Spleen (tissue), 11 donors: ENCODE measurements around the gene SLAMF9. TPM values are rescaled to one million over a fixed set of nuclear protein-coding genes. Genes with fewer than 3 reads are reported as not detected.

Experiments used
- DNase-seq: peaks from one replicate; pipeline ENCODE4 v3.0.0-alpha.2; 2020
- H3K27ac ChIP-seq, 8 donors: fragments of 200-600 bp; sonication (generic) in 7 of 8; 1 replicate in 4 of 8; 2 replicates in 4 of 8; pipeline versions ENCODE4 v1.5.0 to v1.8.0; 2016 to 2021; ENCODE audit warnings: inconsistent platforms in 4 of 8, mild to moderate bottlenecking in 4 of 8, moderate library complexity in 1 of 8
- H3K27me3 ChIP-seq, 7 donors: fragments of 200-600 bp; sonication (generic) in 6 of 7; replicated peaks in 1 of 7; 1 replicate in 4 of 7; 2 replicates in 3 of 7; pipeline versions ENCODE4 v1.5.0 to v1.8.0; 2016 to 2021; ENCODE audit warnings: inconsistent platforms in 3 of 7, mild to moderate bottlenecking in 1 of 7
- H3K36me3 ChIP-seq, 6 donors: fragments of 200-600 bp; sonication (generic) in 5 of 6; 1 replicate in 4 of 6; 2 replicates in 2 of 6; pipeline versions ENCODE4 v1.5.0 to v1.8.0; 2016 to 2021; ENCODE audit warnings: inconsistent platforms in 2 of 6
- H3K4me1 ChIP-seq, 6 donors: fragments of 200-600 bp; sonication (generic) in 5 of 6; 1 replicate in 3 of 6; 2 replicates in 3 of 6; pipeline versions ENCODE4 v1.5.0 to v1.8.0; 2016 to 2021; ENCODE audit warnings: inconsistent platforms in 3 of 6
- H3K4me3 ChIP-seq, 8 donors: fragments of 200-600 bp; sonication (generic) in 7 of 8; 1 replicate in 4 of 8; 2 replicates in 4 of 8; pipeline versions ENCODE4 v1.5.0 to v1.8.0; 2016 to 2021; ENCODE audit warnings: inconsistent platforms in 4 of 8, mild to moderate bottlenecking in 4 of 8, moderate library complexity in 2 of 8
- H3K9me3 ChIP-seq, 8 donors: fragments of 200-600 bp; sonication (generic) in 7 of 8; 1 replicate in 4 of 8; 2 replicates in 4 of 8; pipeline versions ENCODE4 v1.5.0 to v1.8.0; 2016 to 2021; ENCODE audit warnings: inconsistent platforms in 4 of 8
- CTCF ChIP-seq, 11 experiments: fragments of 200-600 bp in 7 of 11; fragments of 450-650 bp in 4 of 11; sonication (generic) in 4 of 11; IDR thresholded peaks in 8 of 11; conservative IDR thresholded peaks in 3 of 11; 1 replicate in 7 of 11; 2 replicates in 4 of 11; pipeline versions ENCODE4 v1.4.0 to v1.8.0; 2016 to 2021; ENCODE audit warnings: antibody characterized with exemption in 11 of 11, inconsistent platforms in 4 of 11, mild to moderate bottlenecking in 1 of 11
- POLR2A ChIP-seq, 3 donors: fragments of 450-650 bp; IDR thresholded peaks; one replicate each; pipeline ENCODE4 v1.5.1; 2017; ENCODE audit warnings: antibody characterized with exemption in 3 of 3, mild to moderate bottlenecking in 1 of 3
- POLR2AphosphoS5 ChIP-seq, 3 donors: sonication (generic); formaldehyde crosslinking; IDR thresholded peaks; one replicate each; pipeline ENCODE4 v1.5.1; 2017; ENCODE audit warnings: antibody characterized with exemption in 3 of 3
- WGBS, 5 donors: extraction: QIAGEN DNeasy Blood & Tissue Kit in 3 of 5; methylation state at CpG; one replicate each; pipeline versions ENCODE4 v1.1.5 to v1.1.7; 2013 to 2018; 5-methylcytosine and 5-hydroxymethylcytosine counted together
- intact Hi-C: fragments of 100-400 bp; cut with DNase I; formaldehyde crosslinking; loops from one replicate; pipeline ENCODE4 v1.15.0; 2023; ENCODE audit warnings: low total_unique reads
- polyA plus RNA-seq, 3 donors: library from polyadenylated mRNA; stranded (reverse); fragments of 200-250 nt; gene quantifications; one replicate each; pipeline ENCODE4 v1.2.1, GENCODE V29; 2013
- total RNA-seq, 7 donors: library from RNA; depleted of rRNA in 3 of 7; stranded (reverse); fragments of >200 nt in 3 of 7; fragmentation: NEBNext Ultra II Directional in 4 of 7; extraction: Animal tissue kit (Norgen Biotek cat#: 25700) in 4 of 7; gene quantifications; one replicate each; pipeline versions ENCODE4 v1.1.0 to v1.2.1, GENCODE V29; 2016 to 2021
- donor health status: healthy with polysubstance abuse.
- donor health status: DM: no; HTN: no; CAD: no; lungs with moderate emphysema.
- donor health status: DM: no; HTN: no; CAD: no.
- donor health status: Bipolar disorder and iron deficiency.
- donor health status: healthy.
- donor health status: DM: no; HTN: no; CAD: no.
- donor health status: DM: yes; HTN: yes; CAD: no.

The SLAMF9 gene
- total and polyA plus RNA-seq, 10 donors = 0.14 to 1.3 (median 0.46) TPM; not detected in 4

GRCh38 chr1:159927849-159928431 is 26.1 kb downstream of the SLAMF9 start:
- no peak for TF ChIP-seq POLR2A (IDR thresholded peaks at IDR 0.05)
- intact Hi-C loops = no loop called here
- H3K9me3 ChIP-seq = no peaks in the 10 kb centered on the region
- no peak overlapping the region for H3K4me3 ChIP-seq
- H3K27ac ChIP-seq = no peak overlapping the region
- no peaks in the 10 kb centered on the region for H3K27me3 ChIP-seq
- no peaks in the 10 kb centered on the region for H3K36me3 ChIP-seq
- DNase-seq = peak; percentile 76
- peaks cover 10 to 62% (median 31%) of the 10 kb centered on the region in 6 donors for H3K4me1 ChIP-seq
- 70 to 90% (median 83%) methylated on average over 9 to 13 of the region's 13 CpGs for WGBS, 5 donors

GRCh38 chr1:159927211-159927848 is 26.7 kb downstream of the SLAMF9 start:
- H3K36me3 ChIP-seq = no peaks in the 10 kb centered on the region
- no peaks in the 10 kb centered on the region for H3K27me3 ChIP-seq
- peak; percentile 78 for DNase-seq
- no peak overlapping the region for H3K27ac ChIP-seq
- no peaks in the 10 kb centered on the region for H3K9me3 ChIP-seq
- peaks cover 16 to 63% (median 35%) of the 10 kb centered on the region in 6 donors for H3K4me1 ChIP-seq
- no peak for TF ChIP-seq POLR2A (IDR thresholded peaks at IDR 0.05)
- TF ChIP-seq POLR2AphosphoS5 (IDR thresholded peaks at IDR 0.05) = no peak
- TF ChIP-seq CTCF (IDR thresholded peaks at IDR 0.05 in 8 of 11, conservative IDR thresholded peaks at IDR 0.05 in 3 of 11) = no peak
- H3K4me3 ChIP-seq = no peak overlapping the region
- 87 to 94% (median 92%) methylated on average over 14 to 16 of the region's 16 CpGs for WGBS, 5 donors
- intact Hi-C loops = no loop called here

GRCh38 chr1:159925719-159926078 is 28.3 kb downstream of the SLAMF9 start:
- peaks cover 0 to 6% (median 1%) of the 10 kb centered on the region in 6 donors for H3K36me3 ChIP-seq
- no peak for TF ChIP-seq POLR2A (IDR thresholded peaks at IDR 0.05)
- no peak for TF ChIP-seq CTCF (IDR thresholded peaks at IDR 0.05 in 8 of 11, conservative IDR thresholded peaks at IDR 0.05 in 3 of 11)
- TF ChIP-seq POLR2AphosphoS5 (IDR thresholded peaks at IDR 0.05) = no peak
- no peaks in the 10 kb centered on the region for H3K27me3 ChIP-seq
- no peaks in the 10 kb centered on the region for H3K9me3 ChIP-seq
- H3K4me3 ChIP-seq = peak overlapping the region; percentile 76 to 100 (median 94)
- peaks cover 30 to 73% (median 46%) of the 10 kb centered on the region in 6 donors for H3K4me1 ChIP-seq
- H3K27ac ChIP-seq = peak overlapping the region; percentile 85 to 97 (median 95)
- intact Hi-C loops = no loop called here
- peak; percentile 85 for DNase-seq
- 7 to 13% (median 11%) methylated on average over 7 of the region's 7 CpGs for WGBS, 5 donors

- intact Hi-C loops = no loop called here
- Histone ChIP-seq H3K4me3 (peak within 1 kb of the TSS; percentile 76 to 100 (median 94)), H3K36me3 (peaks cover 2 to 12% (median 7%) of the 10 kb centered on the region in 6 donors), H3K9me3 (no peaks in the 10 kb centered on the region), H3K4me1 (peaks cover 37 to 80% (median 53%) of the 10 kb centered on the region in 6 donors), H3K27ac (peak within 1 kb of the TSS; percentile 85 to 97 (median 95)), H3K27me3 (no peaks in the 10 kb centered on the region)
- peak in 2 of 3 donors; percentile 86 to 99 for TF ChIP-seq POLR2A (IDR thresholded peaks at IDR 0.05)
- peak; percentile 99 to 100 (median 99) for TF ChIP-seq POLR2AphosphoS5 (IDR thresholded peaks at IDR 0.05)
- peak in 2 of 11 experiments; percentile 1 to 13 for TF ChIP-seq CTCF (IDR thresholded peaks at IDR 0.05 in 8 of 11, conservative IDR thresholded peaks at IDR 0.05 in 3 of 11)
- peak; percentile 97 for DNase-seq
- 0 to 1% (median 0%) methylated on average over 27 to 58 of the region's 58 CpGs for WGBS, 5 donors
These were observed 29.0 kb downstream of the SLAMF9 start, which contains the start of gene TAGLN2 for GRCh38 chr1:159924791-159925718. Gene TAGLN2, minus strand, starts transcription at chr1:159925507. Its CDS starts 4,998 bp downstream, at chr1:159920509.
